PFSK-1 (cell line): Measurements from ENCODE around the gene GSAP.

ENCODE experiments used
- POLR2AphosphoS5 ChIP-seq: IDR thresholded peaks from 2 replicates; pipeline ENCODE4 v1.6.1; 2012; ENCODE audit warnings: low read depth, mild to moderate bottlenecking, control low read depth, low read length, moderate library complexity
- REST ChIP-seq, 2 experiments: IDR thresholded peaks; 2 replicates each; pipeline versions ENCODE4 v1.6.1 to v1.8.0; 2011 to 2012; ENCODE audit warnings: low read depth in 2 of 2, low read length in 2 of 2, control low read depth in 1 of 2, inconsistent platforms in 1 of 2, mild to moderate bottlenecking in 1 of 2, moderate library complexity in 1 of 2; ENCODE audit not compliant: insufficient read depth in 1 of 2
- SIN3A ChIP-seq: IDR thresholded peaks from 2 replicates; pipeline ENCODE4 v1.6.1; 2012; ENCODE audit warnings: mild to moderate bottlenecking, low read length, moderate library complexity, borderline replicate concordance; ENCODE audit not compliant: insufficient read depth
- TAF1 ChIP-seq: IDR thresholded peaks from 2 replicates; pipeline ENCODE4 v1.6.1; 2012; ENCODE audit warnings: low read length, control low read depth, borderline replicate concordance; ENCODE audit not compliant: insufficient read depth

DNA sequence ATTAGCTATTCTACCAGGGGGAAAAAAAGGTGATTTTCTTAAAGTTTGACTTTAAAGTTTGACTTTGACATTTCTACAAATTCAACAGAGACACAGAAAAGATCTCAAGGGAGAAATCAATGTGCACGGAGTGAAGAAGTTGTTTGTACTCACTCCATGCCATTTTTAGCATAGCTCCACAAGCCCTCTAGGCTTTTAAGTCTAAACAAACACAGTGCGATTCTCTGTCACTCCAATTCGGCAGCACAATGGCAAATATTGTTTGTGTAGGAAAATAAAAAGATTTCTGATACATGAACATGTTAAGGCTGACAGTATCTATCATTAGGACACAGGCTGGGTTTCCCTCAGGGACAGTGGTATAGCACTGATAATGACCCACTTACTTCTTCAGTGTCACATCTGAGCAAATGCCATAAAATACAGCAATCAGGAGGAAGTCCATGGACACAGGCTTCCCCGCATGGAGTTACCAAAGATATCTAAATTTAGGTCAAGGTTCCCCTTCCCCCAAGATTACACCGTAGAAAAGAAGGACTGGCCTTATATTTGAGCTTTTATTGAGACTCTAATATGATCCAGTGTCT is 28.0 kb downstream of the GSAP start:
- no peak for TF ChIP-seq POLR2AphosphoS5
- no peak for TF ChIP-seq REST (IDR thresholded peaks at IDR 0.05; ENCODE audit: insufficient read depth in 1 of 2, low read depth in 2 of 2, low read length in 2 of 2)
- TF ChIP-seq TAF1: no peak
- TF ChIP-seq SIN3A: no peak
